ENCODE measurements around the gene PHLDB2. TPM values are rescaled to one million over a fixed set of nuclear protein-coding genes. Genes with fewer than 3 reads are reported as not detected.

The PHLDB2 gene
- total and polyA plus RNA-seq, 3 experiments from 2014 or later = 1.9 to 8.1 (median 2.2) TPM

DNA sequence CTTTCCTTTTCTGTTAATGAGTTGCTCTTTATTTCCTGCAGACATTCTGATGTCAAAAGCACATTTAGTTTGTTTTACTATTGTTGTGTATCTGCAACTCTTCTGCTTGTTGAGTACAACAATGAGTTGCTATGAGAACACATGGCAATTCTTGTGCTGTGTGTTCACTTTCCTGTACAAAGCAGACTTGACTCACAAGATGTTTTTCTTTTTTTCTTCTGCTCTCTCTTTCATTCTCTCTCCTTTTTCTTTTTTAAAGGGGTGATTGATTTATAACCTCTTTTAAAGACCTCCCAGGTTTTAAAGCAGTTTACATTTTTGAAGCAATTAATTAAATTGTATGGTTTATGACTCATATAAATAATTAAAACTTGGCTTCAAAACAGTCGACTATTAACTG lies 88.2 kb downstream of the PHLDB2 start:
- no peak overlapping the region for H3K27ac Mint-ChIP-seq
- Histone ChIP-seq H3K27me3 (ENCODE audit: insufficient read depth, low read length, poor library complexity, severe bottlenecking) (no peaks in the 10 kb centered on the region), H3K4me1 (ENCODE audit: insufficient read depth, low read length) (no peaks in the 10 kb centered on the region), H3K4me3 (ENCODE audit: low read length) (no peak overlapping the region), H3K27ac (ENCODE audit: low read depth, low read length) (no peak overlapping the region), H3K9me3 (ENCODE audit: low read length) (no peaks in the 10 kb centered on the region), H3K36me3 (ENCODE audit: insufficient read depth, low read length) (no peaks in the 10 kb centered on the region)
- POLR2A ChIA-PET = no interaction called here
- no peaks in the 10 kb centered on the region for H3K9me3 Mint-ChIP-seq
- H3K4me3 Mint-ChIP-seq = no peak overlapping the region
- no peaks in the 10 kb centered on the region for H3K4me1 Mint-ChIP-seq
- H3K27me3 Mint-ChIP-seq = no peaks in the 10 kb centered on the region
- peaks cover 0 to 20% (median 11%) of the 10 kb centered on the region in 3 donors for H3K36me3 Mint-ChIP-seq
- CTCF ChIA-PET = no interaction called here
- no peak for DNase-seq

DNA sequence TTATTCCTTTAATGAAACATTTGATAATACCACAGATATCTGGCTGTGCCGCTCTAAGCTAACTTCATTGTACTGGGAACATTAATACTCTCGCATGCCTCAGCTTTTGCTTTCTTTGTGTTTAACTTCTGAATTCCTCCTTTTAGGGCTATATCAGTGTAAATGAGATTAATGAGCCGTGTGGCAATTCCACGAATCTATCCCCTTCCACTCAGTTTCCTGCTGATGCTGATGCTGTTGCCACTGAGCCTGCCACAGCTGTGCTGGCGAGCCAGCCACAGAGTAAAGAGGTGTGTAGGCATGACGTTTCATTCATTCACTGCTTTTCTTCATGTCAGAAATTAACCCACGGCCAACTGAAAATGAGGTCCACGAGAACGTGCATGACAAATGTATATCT lies 89.7 kb downstream of the PHLDB2 start:
- CTCF ChIA-PET = no interaction called here
- H3K4me3 ChIP-seq (ENCODE audit: low read length) = no peak overlapping the region
- Mint-ChIP-seq H3K4me1 (no peaks in the 10 kb centered on the region), H3K27ac (no peak overlapping the region), H3K36me3 (peaks cover 4 to 28% (median 13%) of the 10 kb centered on the region in 3 donors), H3K9me3 (no peaks in the 10 kb centered on the region), H3K27me3 (no peaks in the 10 kb centered on the region), H3K4me3 (no peak overlapping the region)
- no peak overlapping the region for H3K27ac ChIP-seq (ENCODE audit: low read depth, low read length)
- no peaks in the 10 kb centered on the region for H3K36me3 ChIP-seq (ENCODE audit: insufficient read depth, low read length)
- no peaks in the 10 kb centered on the region for H3K9me3 ChIP-seq (ENCODE audit: low read length)
- no peaks in the 10 kb centered on the region for H3K4me1 ChIP-seq (ENCODE audit: insufficient read depth, low read length)
- no peaks in the 10 kb centered on the region for H3K27me3 ChIP-seq (ENCODE audit: insufficient read depth, low read length, poor library complexity, severe bottlenecking)
- DNase-seq = no peak
- POLR2A ChIA-PET = no interaction called here

DNA sequence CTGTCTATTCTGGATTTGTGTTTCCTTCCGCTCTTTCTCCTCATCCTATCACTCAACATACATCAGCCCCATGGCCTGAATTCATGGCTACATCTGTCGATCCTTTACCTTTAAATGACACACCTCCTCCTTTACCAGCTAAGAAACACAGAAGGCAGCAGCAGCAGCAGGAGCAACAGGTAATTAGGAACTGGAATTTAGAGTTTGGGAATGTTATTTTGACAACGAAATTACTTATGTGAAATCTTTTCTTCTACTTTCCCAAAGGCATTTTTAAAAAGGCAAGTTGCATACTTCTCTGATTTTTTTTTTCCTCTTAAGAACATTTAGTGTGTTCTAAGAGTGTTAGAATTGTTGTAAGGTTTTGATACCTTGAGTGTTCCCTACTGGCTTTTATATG lies 90.6 kb downstream of the PHLDB2 start:
- Histone ChIP-seq H3K4me3 (ENCODE audit: low read length) (no peak overlapping the region), H3K27ac (ENCODE audit: low read depth, low read length) (no peak overlapping the region), H3K27me3 (ENCODE audit: insufficient read depth, low read length, poor library complexity, severe bottlenecking) (no peaks in the 10 kb centered on the region), H3K4me1 (ENCODE audit: insufficient read depth, low read length) (no peaks in the 10 kb centered on the region), H3K9me3 (ENCODE audit: low read length) (no peaks in the 10 kb centered on the region), H3K36me3 (ENCODE audit: insufficient read depth, low read length) (no peaks in the 10 kb centered on the region)
- H3K9me3 Mint-ChIP-seq = no peaks in the 10 kb centered on the region
- DNase-seq = no peak
- peaks cover 6 to 32% (median 16%) of the 10 kb centered on the region in 3 donors for H3K36me3 Mint-ChIP-seq
- no peak overlapping the region for H3K27ac Mint-ChIP-seq
- no peaks in the 10 kb centered on the region for H3K27me3 Mint-ChIP-seq
- H3K4me3 Mint-ChIP-seq = no peak overlapping the region
- POLR2A ChIA-PET = no interaction called here
- CTCF ChIA-PET = no interaction called here
- no peaks in the 10 kb centered on the region for H3K4me1 Mint-ChIP-seq

DNA sequence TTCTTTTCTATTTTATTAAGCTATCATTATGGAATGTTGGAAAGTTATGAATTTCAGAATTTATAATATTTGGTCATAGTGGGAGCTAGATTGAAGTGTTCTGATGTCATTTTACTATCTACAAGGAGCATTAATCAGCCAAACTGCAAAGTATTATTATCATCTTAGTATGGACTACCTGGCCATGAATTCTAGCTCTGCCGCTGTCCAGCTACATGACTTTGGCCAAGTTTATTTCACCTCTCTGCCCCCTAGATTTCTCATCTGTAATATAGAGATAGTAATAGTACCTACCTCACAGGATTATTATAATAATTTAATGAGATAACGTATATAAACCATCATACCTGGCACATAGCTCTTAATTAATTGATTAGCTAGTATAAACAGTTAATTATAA lies 92.0 kb downstream of the PHLDB2 start:
- Mint-ChIP-seq H3K4me1 (no peaks in the 10 kb centered on the region), H3K9me3 (no peaks in the 10 kb centered on the region), H3K27ac (no peak overlapping the region), H3K27me3 (no peaks in the 10 kb centered on the region), H3K4me3 (no peak overlapping the region), H3K36me3 (peaks cover 6 to 26% (median 16%) of the 10 kb centered on the region in 3 donors)
- H3K4me1 ChIP-seq (ENCODE audit: insufficient read depth, low read length) = no peaks in the 10 kb centered on the region
- ChIA-PET CTCF (interaction anchor here (1.2 to 1.6 kb wide), 3 partner anchors 11 to 234 kb away, joined by 4 to 8 read pairs (median 4); no protein-coding TSS in a partner anchor), POLR2A (interaction anchor here (0.6 kb wide), 2 partner anchors 9 to 82 kb away, joined by 3 read pairs; no protein-coding TSS in a partner anchor)
- H3K27ac ChIP-seq (ENCODE audit: low read depth, low read length) = no peak overlapping the region
- H3K9me3 ChIP-seq (ENCODE audit: low read length) = no peaks in the 10 kb centered on the region
- H3K4me3 ChIP-seq (ENCODE audit: low read length) = no peak overlapping the region
- no peak for DNase-seq
- H3K27me3 ChIP-seq (ENCODE audit: insufficient read depth, low read length, poor library complexity, severe bottlenecking) = no peaks in the 10 kb centered on the region
- no peaks in the 10 kb centered on the region for H3K36me3 ChIP-seq (ENCODE audit: insufficient read depth, low read length)

DNA sequence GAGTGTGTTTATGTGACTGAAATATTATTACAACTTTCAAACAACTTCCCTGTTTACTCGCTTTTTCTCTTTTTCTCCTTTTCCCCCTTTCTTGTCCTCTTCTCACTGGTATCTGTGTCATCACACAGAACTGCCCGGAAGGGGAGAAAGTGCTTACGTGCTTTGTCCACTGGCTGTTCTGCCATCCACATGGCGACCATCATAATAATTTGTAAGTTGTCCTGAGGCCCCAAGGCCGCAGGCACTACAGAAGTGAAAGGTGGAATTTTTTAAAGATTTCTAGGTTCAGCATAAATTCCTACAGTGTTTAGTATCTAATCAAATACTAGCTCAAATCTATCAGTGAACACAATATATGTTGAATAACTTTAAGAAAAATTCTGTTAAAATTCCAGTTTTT lies 93.0 kb downstream of the PHLDB2 start:
- Histone ChIP-seq H3K4me3 (ENCODE audit: low read length) (no peak overlapping the region), H3K27ac (ENCODE audit: low read depth, low read length) (no peak overlapping the region), H3K4me1 (ENCODE audit: insufficient read depth, low read length) (no peaks in the 10 kb centered on the region), H3K27me3 (ENCODE audit: insufficient read depth, low read length, poor library complexity, severe bottlenecking) (no peaks in the 10 kb centered on the region), H3K9me3 (ENCODE audit: low read length) (no peaks in the 10 kb centered on the region), H3K36me3 (ENCODE audit: insufficient read depth, low read length) (no peaks in the 10 kb centered on the region)
- no peak overlapping the region for H3K4me3 Mint-ChIP-seq
- ChIA-PET POLR2A (no interaction called here), CTCF (interaction anchor here (1.2 kb wide), 1 partner anchor 235 kb away, joined by 4 read pairs; no protein-coding TSS in a partner anchor)
- peaks cover 6 to 26% (median 19%) of the 10 kb centered on the region in 3 donors for H3K36me3 Mint-ChIP-seq
- no peak overlapping the region for H3K27ac Mint-ChIP-seq
- no peaks in the 10 kb centered on the region for H3K9me3 Mint-ChIP-seq
- no peaks in the 10 kb centered on the region for H3K4me1 Mint-ChIP-seq
- no peak for DNase-seq
- H3K27me3 Mint-ChIP-seq = no peaks in the 10 kb centered on the region

DNA sequence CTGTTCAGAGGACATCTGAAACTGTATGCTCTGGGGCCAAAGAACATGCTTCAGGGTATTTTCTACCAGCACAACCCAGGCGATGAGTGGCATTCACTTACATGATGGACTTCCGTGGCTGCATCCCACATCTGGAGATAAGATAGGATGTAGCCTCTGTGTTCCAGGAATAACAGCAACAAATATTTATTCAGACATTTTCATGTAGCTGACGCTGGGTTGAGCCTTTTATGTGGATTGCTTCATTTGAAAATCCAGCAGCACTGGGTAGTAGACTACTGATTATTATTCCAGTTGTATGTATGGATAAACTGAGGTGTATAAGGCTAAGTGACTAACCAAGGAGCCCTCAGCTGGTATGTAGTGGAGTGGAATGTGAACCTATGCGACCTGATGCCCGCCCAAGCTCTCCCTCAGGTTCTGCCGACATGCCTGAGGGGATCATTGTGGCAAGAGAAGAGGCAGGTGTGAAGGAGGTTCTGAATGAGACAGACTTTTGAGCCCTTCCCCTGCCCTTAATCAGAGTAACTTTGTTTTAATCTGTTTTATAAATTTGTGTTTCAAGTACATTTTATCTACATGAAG lies 93.9 kb downstream of the PHLDB2 start:
- Mint-ChIP-seq H3K27ac (no peak overlapping the region), H3K36me3 (peaks cover 6 to 24% (median 19%) of the 10 kb centered on the region in 3 donors), H3K4me1 (no peaks in the 10 kb centered on the region), H3K9me3 (no peaks in the 10 kb centered on the region), H3K27me3 (no peaks in the 10 kb centered on the region), H3K4me3 (no peak overlapping the region)
- DNase-seq = no peak
- H3K4me1 ChIP-seq (ENCODE audit: insufficient read depth, low read length) = no peaks in the 10 kb centered on the region
- ChIA-PET POLR2A (no interaction called here), CTCF (interaction anchor here (1.8 kb wide), 1 partner anchor 236 kb away, joined by 6 read pairs; no protein-coding TSS in a partner anchor)
- no peak overlapping the region for H3K4me3 ChIP-seq (ENCODE audit: low read length)
- no peaks in the 10 kb centered on the region for H3K36me3 ChIP-seq (ENCODE audit: insufficient read depth, low read length)
- no peaks in the 10 kb centered on the region for H3K9me3 ChIP-seq (ENCODE audit: low read length)
- no peaks in the 10 kb centered on the region for H3K27me3 ChIP-seq (ENCODE audit: insufficient read depth, low read length, poor library complexity, severe bottlenecking)
- H3K27ac ChIP-seq (ENCODE audit: low read depth, low read length) = no peak overlapping the region

DNA sequence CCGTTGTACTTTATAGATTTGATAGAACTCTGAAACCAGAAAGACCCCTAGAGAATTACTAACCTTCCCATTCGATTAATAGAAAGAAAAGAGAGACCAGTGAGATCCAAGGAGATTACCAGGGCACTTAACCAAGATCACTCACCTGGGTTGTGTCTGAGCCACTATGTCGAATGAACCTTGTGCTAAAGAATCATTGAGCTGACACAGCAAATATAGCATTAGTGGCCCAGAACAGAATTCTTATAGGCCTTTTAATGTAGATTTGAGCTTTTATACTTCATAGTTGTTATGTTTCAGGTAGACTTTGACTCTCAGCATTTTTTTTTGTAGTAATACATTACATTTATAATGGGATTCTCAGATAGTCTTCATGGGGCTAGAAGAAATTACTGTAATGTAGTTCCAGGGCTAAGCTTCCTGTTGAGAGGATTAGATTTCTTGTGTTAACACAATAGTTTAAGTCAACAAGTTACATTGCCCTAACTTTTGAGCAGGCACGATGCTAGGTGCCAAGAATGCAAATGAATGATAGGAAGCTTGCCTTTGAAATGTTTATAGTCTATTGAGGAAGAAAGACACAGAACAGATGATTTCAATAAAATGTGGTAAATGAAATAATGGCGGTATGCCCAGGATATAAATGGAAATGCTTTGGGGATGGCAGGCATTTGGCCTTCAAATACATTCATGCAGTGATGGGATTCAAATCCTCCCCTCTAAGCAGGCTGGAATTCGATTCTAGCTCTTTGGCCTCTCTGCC lies 95.3 kb downstream of the PHLDB2 start:
- H3K36me3 ChIP-seq (ENCODE audit: insufficient read depth, low read length) = no peaks in the 10 kb centered on the region
- no peaks in the 10 kb centered on the region for H3K4me1 Mint-ChIP-seq
- no peak overlapping the region for H3K27ac ChIP-seq (ENCODE audit: low read depth, low read length)
- H3K27me3 ChIP-seq (ENCODE audit: insufficient read depth, low read length, poor library complexity, severe bottlenecking) = no peaks in the 10 kb centered on the region
- POLR2A ChIA-PET = no interaction called here
- H3K36me3 Mint-ChIP-seq = peaks cover 6 to 19% (median 16%) of the 10 kb centered on the region in 3 donors
- CTCF ChIA-PET = interaction anchor here (0.9 to 2.2 kb wide), 4 partner anchors 13 to 240 kb away, joined by 3 to 6 read pairs (median 6); no protein-coding TSS in a partner anchor
- no peaks in the 10 kb centered on the region for H3K9me3 Mint-ChIP-seq
- no peaks in the 10 kb centered on the region for H3K27me3 Mint-ChIP-seq
- H3K9me3 ChIP-seq (ENCODE audit: low read length) = no peaks in the 10 kb centered on the region
- no peak overlapping the region for H3K27ac Mint-ChIP-seq
- H3K4me3 ChIP-seq (ENCODE audit: low read length) = no peak overlapping the region
- no peak overlapping the region for H3K4me3 Mint-ChIP-seq
- no peaks in the 10 kb centered on the region for H3K4me1 ChIP-seq (ENCODE audit: insufficient read depth, low read length)
- DNase-seq = no peak

DNA sequence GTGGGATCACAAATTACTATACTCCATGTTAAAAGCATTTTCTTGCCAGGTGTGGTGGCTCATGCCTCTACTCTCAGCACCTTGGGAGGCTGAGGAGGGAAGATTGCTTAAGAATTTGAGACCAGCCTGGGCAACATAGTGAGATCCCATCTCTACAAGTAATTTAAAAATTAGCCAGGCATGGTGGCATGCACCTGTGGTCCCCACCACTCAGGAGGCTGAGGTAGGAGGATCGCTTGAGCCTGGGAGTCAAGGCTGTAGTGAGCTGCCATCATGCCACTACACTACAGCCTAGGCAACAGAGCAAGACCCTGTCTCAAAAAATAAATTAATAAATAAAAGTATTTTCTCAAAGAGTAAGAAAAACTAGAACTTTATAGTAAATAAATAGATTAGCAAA lies 96.8 kb downstream of the PHLDB2 start:
- DNase-seq = no peak
- Histone ChIP-seq H3K9me3 (ENCODE audit: low read length) (no peaks in the 10 kb centered on the region), H3K4me3 (ENCODE audit: low read length) (no peak overlapping the region), H3K36me3 (ENCODE audit: insufficient read depth, low read length) (no peaks in the 10 kb centered on the region), H3K4me1 (ENCODE audit: insufficient read depth, low read length) (no peaks in the 10 kb centered on the region), H3K27me3 (ENCODE audit: insufficient read depth, low read length, poor library complexity, severe bottlenecking) (no peaks in the 10 kb centered on the region), H3K27ac (ENCODE audit: low read depth, low read length) (no peak overlapping the region)
- H3K9me3 Mint-ChIP-seq = no peaks in the 10 kb centered on the region
- no peaks in the 10 kb centered on the region for H3K27me3 Mint-ChIP-seq
- H3K4me1 Mint-ChIP-seq = no peaks in the 10 kb centered on the region
- H3K4me3 Mint-ChIP-seq = no peak overlapping the region
- no peak overlapping the region for H3K27ac Mint-ChIP-seq
- ChIA-PET CTCF (interaction anchor here (2.2 kb wide), 1 partner anchor 34 kb away, joined by 6 read pairs; no protein-coding TSS in a partner anchor), POLR2A (no interaction called here)
- H3K36me3 Mint-ChIP-seq = peaks cover 6 to 15% (median 15%) of the 10 kb centered on the region in 3 donors

Data from CD8-positive, alpha-beta memory T cell (primary cell).